ENCODE data around the gene CFAP298.

Gene CFAP298

DNA sequence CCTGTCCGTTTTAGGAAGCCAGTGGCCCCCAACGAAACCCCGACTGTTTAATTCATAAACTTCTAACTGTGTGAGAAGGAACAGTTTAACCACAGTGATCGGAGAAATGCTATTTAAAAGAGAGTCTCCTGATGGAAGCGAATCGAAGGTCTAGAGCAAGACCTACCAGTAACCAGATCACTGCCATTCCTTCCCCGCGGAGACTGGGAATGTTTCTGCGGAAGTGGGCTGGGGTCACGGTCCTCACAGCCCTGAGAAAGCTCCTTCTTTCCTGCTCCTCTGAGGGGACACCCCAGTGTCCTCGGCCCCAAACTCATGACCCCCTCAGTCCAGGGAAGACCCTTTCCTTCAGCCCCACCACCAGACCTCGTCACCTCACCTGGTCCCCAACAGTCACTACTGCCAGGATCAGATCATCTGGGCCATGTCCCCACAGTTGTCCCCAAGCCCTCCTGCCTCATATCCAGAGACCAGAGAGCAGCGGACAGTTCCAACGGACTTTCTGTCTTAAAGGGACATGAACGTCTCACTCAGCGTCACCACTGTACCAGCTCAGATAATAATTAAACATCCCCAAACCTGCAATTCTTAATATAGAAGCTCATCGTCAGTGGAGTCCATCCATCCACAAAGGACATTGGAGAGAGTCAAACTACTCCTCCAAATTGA lies 27.0 kb downstream of the CFAP298 start, which contains the start of gene TCP10L (continued):
- TF ChIP-seq, protein P1, sequence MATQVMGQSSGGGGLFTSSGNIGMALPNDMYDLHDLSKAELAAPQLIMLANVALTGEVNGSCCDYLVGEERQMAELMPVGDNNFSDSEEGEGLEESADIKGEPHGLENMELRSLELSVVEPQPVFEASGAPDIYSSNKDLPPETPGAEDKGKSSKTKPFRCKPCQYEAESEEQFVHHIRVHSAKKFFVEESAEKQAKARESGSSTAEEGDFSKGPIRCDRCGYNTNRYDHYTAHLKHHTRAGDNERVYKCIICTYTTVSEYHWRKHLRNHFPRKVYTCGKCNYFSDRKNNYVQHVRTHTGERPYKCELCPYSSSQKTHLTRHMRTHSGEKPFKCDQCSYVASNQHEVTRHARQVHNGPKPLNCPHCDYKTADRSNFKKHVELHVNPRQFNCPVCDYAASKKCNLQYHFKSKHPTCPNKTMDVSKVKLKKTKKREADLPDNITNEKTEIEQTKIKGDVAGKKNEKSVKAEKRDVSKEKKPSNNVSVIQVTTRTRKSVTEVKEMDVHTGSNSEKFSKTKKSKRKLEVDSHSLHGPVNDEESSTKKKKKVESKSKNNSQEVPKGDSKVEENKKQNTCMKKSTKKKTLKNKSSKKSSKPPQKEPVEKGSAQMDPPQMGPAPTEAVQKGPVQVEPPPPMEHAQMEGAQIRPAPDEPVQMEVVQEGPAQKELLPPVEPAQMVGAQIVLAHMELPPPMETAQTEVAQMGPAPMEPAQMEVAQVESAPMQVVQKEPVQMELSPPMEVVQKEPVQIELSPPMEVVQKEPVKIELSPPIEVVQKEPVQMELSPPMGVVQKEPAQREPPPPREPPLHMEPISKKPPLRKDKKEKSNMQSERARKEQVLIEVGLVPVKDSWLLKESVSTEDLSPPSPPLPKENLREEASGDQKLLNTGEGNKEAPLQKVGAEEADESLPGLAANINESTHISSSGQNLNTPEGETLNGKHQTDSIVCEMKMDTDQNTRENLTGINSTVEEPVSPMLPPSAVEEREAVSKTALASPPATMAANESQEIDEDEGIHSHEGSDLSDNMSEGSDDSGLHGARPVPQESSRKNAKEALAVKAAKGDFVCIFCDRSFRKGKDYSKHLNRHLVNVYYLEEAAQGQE (tag by site-specific recombination; IDR thresholded peaks at IDR 0.05) = no peak
- no peak for TF ChIP-seq TRIM28 (IDR thresholded peaks at IDR 0.05; ENCODE audit: borderline replicate concordance, low read length)
- TF ChIP-seq ZNF670 (tag by site-specific recombination; IDR thresholded peaks at IDR 0.05; ENCODE audit: low read depth) = no peak
- TF ChIP-seq ZNF600 (tag by site-specific recombination; IDR thresholded peaks at IDR 0.05) = no peak
- TF ChIP-seq ZNF571 (tag by site-specific recombination; IDR thresholded peaks at IDR 0.05) = no peak
- no peak for TF ChIP-seq ZNF23 (tag by site-specific recombination; IDR thresholded peaks at IDR 0.05; ENCODE audit: borderline replicate concordance)
- TF ChIP-seq ZNF837 (tag by site-specific recombination; IDR thresholded peaks at IDR 0.05) = no peak
- no peak for TF ChIP-seq ZNF155 (tag by site-specific recombination; IDR thresholded peaks at IDR 0.05)

DNA sequence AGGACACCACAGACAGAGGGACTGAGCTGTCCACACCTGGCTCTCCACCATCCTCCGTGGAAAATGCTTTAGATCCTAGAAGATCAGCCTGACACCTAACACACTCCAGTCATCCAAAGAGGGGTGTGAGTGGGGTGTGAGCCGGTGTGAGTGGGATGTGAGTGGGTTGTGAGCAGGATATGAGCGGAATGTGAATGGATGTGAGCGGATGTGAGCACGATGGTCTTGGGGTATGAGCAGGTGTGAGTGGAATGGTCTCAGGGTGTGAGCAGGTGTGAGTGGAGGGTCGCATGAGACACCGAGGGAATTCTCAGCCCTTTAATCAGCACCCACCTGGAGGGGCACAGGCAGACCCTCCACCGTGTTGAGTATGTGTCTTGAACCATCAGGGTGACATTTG lies 27.7 kb downstream of the CFAP298 start:
- peaks cover 0 to 6% of the 10 kb centered on the region in 2 experiments; a peak in 2 of 3 replicates for H3K36me3 ChIP-seq (ENCODE audit: control insufficient read depth in 2 of 2, insufficient read depth in 1 of 2, low read length in 2 of 2)
- H3K27ac ChIP-seq (ENCODE audit: extremely low read depth, low read depth, low read length) = no peak overlapping the region
- H3K4me3 ChIP-seq (ENCODE audit: low read depth, low read length) = no peak overlapping the region
- TF ChIP-seq ZFHX2 (tag by site-specific recombination; conservative IDR thresholded peaks at IDR 0.05) (peak; percentile 60; the same call in 1 of the 2 replicates), ZNF140 (tag by site-specific recombination; IDR thresholded peaks at IDR 0.05) (no peak), ZNF138 (tag by site-specific recombination; IDR thresholded peaks at IDR 0.05; ENCODE audit: borderline replicate concordance) (no peak), EGR2 (tag by site-specific recombination; IDR thresholded peaks at IDR 0.05; ENCODE audit: low read depth) (peak; percentile 72; the same call in 1 of the 2 replicates)
- TF ChIP-seq, protein P2, sequence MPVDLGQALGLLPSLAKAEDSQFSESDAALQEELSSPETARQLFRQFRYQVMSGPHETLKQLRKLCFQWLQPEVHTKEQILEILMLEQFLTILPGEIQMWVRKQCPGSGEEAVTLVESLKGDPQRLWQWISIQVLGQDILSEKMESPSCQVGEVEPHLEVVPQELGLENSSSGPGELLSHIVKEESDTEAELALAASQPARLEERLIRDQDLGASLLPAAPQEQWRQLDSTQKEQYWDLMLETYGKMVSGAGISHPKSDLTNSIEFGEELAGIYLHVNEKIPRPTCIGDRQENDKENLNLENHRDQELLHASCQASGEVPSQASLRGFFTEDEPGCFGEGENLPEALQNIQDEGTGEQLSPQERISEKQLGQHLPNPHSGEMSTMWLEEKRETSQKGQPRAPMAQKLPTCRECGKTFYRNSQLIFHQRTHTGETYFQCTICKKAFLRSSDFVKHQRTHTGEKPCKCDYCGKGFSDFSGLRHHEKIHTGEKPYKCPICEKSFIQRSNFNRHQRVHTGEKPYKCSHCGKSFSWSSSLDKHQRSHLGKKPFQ (tag by site-specific recombination; IDR thresholded peaks at IDR 0.05) = peak; percentile 93
- no peaks in the 10 kb centered on the region for H3K9me3 ChIP-seq (ENCODE audit: control insufficient read depth, insufficient read depth, low read depth, low read length)
- no peaks in the 10 kb centered on the region for H3K4me1 ChIP-seq (ENCODE audit: control insufficient read depth, insufficient read depth, low read length)
- POLR2A ChIA-PET = no interaction called here
- CTCF ChIA-PET = interaction anchor here (1.9 kb wide), 1 partner anchor 16 kb away, joined by 8 read pairs; no protein-coding TSS in a partner anchor

DNA sequence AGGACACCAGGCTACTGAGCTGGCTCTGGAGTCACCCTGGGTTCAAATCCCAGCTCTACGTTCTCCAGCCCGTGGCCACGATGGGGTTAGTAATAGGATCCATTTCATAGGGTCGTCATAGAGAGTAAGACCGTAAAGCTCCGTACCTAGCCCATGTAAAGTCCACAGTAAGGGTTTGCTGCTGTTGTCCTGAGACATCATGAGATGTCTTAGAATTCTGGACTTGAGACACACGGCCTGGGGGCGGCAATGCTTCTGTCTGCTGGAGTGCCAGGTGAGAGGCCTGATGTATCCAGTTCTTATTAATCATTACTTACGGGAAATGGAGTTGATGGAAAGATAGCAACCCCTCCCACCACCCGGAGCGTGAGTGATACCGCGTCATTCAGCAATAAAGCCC lies 30.4 kb downstream of the CFAP298 start:
- CTCF ChIA-PET = interaction anchor here (0.8 to 5.5 kb wide), 2 partner anchors 17 to 20 kb away, joined by 3 to 23 read pairs; no protein-coding TSS in a partner anchor
- POLR2A ChIA-PET = no interaction called here
- Histone ChIP-seq H3K4me1 (ENCODE audit: control insufficient read depth, insufficient read depth, low read length) (no peaks in the 10 kb centered on the region), H3K9me3 (ENCODE audit: control insufficient read depth, insufficient read depth, low read depth, low read length) (no peaks in the 10 kb centered on the region), H3K4me3 (ENCODE audit: low read depth, low read length) (no peak overlapping the region), H3K36me3 (ENCODE audit: control insufficient read depth in 2 of 2, insufficient read depth in 1 of 2, low read length in 2 of 2) (peaks cover 0 to 8% of the 10 kb centered on the region in 2 experiments; a peak in 2 of 3 replicates), H3K27ac (ENCODE audit: extremely low read depth, low read depth, low read length) (no peak overlapping the region)
- TF ChIP-seq ZNF112 (tag by site-specific recombination; IDR thresholded peaks at IDR 0.05) (no peak), ZNF560 (tag by site-specific recombination; IDR thresholded peaks at IDR 0.05; ENCODE audit: borderline replicate concordance) (no peak), GLIS1 (tag by site-specific recombination; IDR thresholded peaks at IDR 0.05) (no peak), SCRT1 (tag by site-specific recombination; IDR thresholded peaks at IDR 0.05; ENCODE audit: borderline replicate concordance) (no peak), ZNF610 (tag by site-specific recombination; IDR thresholded peaks at IDR 0.05; ENCODE audit: borderline replicate concordance) (no peak)
- TF ChIP-seq, protein P3, sequence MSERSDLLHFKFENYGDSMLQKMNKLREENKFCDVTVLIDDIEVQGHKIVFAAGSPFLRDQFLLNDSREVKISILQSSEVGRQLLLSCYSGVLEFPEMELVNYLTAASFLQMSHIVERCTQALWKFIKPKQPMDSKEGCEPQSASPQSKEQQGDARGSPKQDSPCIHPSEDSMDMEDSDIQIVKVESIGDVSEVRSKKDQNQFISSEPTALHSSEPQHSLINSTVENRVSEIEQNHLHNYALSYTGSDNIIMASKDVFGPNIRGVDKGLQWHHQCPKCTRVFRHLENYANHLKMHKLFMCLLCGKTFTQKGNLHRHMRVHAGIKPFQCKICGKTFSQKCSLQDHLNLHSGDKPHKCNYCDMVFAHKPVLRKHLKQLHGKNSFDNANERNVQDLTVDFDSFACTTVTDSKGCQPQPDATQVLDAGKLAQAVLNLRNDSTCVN (tag by site-specific recombination; optimal IDR thresholded peaks at IDR 0.05) = no peak
- TF ChIP-seq, protein P4, sequence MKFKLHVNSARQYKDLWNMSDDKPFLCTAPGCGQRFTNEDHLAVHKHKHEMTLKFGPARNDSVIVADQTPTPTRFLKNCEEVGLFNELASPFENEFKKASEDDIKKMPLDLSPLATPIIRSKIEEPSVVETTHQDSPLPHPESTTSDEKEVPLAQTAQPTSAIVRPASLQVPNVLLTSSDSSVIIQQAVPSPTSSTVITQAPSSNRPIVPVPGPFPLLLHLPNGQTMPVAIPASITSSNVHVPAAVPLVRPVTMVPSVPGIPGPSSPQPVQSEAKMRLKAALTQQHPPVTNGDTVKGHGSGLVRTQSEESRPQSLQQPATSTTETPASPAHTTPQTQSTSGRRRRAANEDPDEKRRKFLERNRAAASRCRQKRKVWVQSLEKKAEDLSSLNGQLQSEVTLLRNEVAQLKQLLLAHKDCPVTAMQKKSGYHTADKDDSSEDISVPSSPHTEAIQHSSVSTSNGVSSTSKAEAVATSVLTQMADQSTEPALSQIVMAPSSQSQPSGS (tag by site-specific recombination; IDR thresholded peaks at IDR 0.05; ENCODE audit: low read depth) = no peak
